GM23248 (cell line): ENCODE measurements around the gene RITA1. TPM values are rescaled to one million over a fixed set of nuclear protein-coding genes. Genes with fewer than 3 reads are reported as not detected.
"Not testable (repeated sequence)": the region's sequence is repeated elsewhere in the genome, so short reads cannot be mapped to it uniquely, and the experiment has no call there.

Experiments used
- DNase-seq: peaks from one replicate; pipeline ENCODE4 v3.0.0-alpha.2; 2015
- H2AFZ ChIP-seq: fragments of 200-600 bp; sonication (generic); 2 replicates; pipeline ENCODE4 v1.6.1; 2016; ENCODE audit warnings: antibody characterized with exemption
- H3F3A ChIP-seq: fragments of 200-600 bp; sonication (generic); 2 replicates; pipeline ENCODE4 v1.6.1; 2016; ENCODE audit warnings: mild to moderate bottlenecking, antibody characterized with exemption, mixed run types; ENCODE audit not compliant: insufficient read depth
- H3K27ac ChIP-seq: fragments of 200-600 bp; sonication (generic); 2 replicates; pipeline ENCODE4 v1.5.1; 2016; ENCODE audit warnings: mild to moderate bottlenecking
- H3K27me3 ChIP-seq: fragments of 200-600 bp; sonication (generic); replicated peaks from 2 replicates; pipeline ENCODE4 v1.6.1; 2016; ENCODE audit warnings: mild to moderate bottlenecking; ENCODE audit not compliant: insufficient read depth
- H3K36me3 ChIP-seq: fragments of 200-600 bp; sonication (generic); 2 replicates; pipeline ENCODE4 v1.6.1; 2016; ENCODE audit warnings: low read depth, mild to moderate bottlenecking
- H3K4me1 ChIP-seq: fragments of 200-600 bp; sonication (generic); 2 replicates; pipeline ENCODE4 v1.6.1; 2016; ENCODE audit warnings: mild to moderate bottlenecking; ENCODE audit not compliant: insufficient read depth
- H3K4me2 ChIP-seq: fragments of 200-600 bp; sonication (generic); one replicate; pipeline ENCODE4 v1.6.1; 2016; ENCODE audit warnings: mild to moderate bottlenecking; ENCODE audit not compliant: unreplicated experiment
- H3K4me3 ChIP-seq: fragments of 200-600 bp; sonication (generic); 2 replicates; pipeline ENCODE4 v1.5.1; 2016; ENCODE audit warnings: mild to moderate bottlenecking
- H3K79me2 ChIP-seq: fragments of 200-600 bp; sonication (generic); 2 replicates; pipeline ENCODE4 v1.6.1; 2016; ENCODE audit warnings: mild to moderate bottlenecking; ENCODE audit not compliant: insufficient read depth
- H3K9ac ChIP-seq: fragments of 200-600 bp; sonication (generic); 2 replicates; pipeline ENCODE4 v1.6.1; 2016; ENCODE audit warnings: mild to moderate bottlenecking
- H3K9me2 ChIP-seq: fragments of 200-600 bp; sonication (generic); 2 replicates; pipeline ENCODE4 v1.6.1; 2016; ENCODE audit warnings: mixed run types, mild to moderate bottlenecking, moderate library complexity; ENCODE audit not compliant: insufficient read depth
- H3K9me3 ChIP-seq: fragments of 200-600 bp; sonication (generic); one replicate; pipeline ENCODE4 v1.6.1; 2017; ENCODE audit warnings: low read depth
- H4K20me1 ChIP-seq: fragments of 200-600 bp; sonication (generic); 2 replicates; pipeline ENCODE4 v1.6.0; 2016; ENCODE audit not compliant: insufficient read depth
- EZH2 ChIP-seq: fragments of 200-600 bp; sonication (generic); IDR thresholded peaks from 2 replicates; pipeline ENCODE4 v1.6.1; 2018; ENCODE audit warnings: antibody characterized with exemption, mild to moderate bottlenecking; ENCODE audit not compliant: insufficient read depth, poor library complexity, severe bottlenecking
- EZH2phosphoT487 ChIP-seq: fragments of 200-600 bp; sonication (generic); IDR thresholded peaks from 2 replicates; pipeline ENCODE4 v1.6.1; 2018; ENCODE audit warnings: antibody characterized with exemption, moderate library complexity, mild to moderate bottlenecking, low read depth; ENCODE audit not compliant: insufficient read depth
- WGBS, 2 experiments: methylation state at CpG; one replicate each; pipeline ENCODE4 v1.1.6; 2015 to 2017; ENCODE audit warnings: low lambda C conversion rate in 2 of 2, low coverage in 1 of 2; ENCODE audit errors: missing lambda C conversion rate in 2 of 2; 5-methylcytosine and 5-hydroxymethylcytosine counted together
- in situ Hi-C: fragments of 300-500 bp; cut with MboI; formaldehyde crosslinking; loops from 2 replicates; pipeline ENCODE4 v1.15.0; 2020
- polyA plus RNA-seq: library from polyadenylated mRNA; unstranded; fragments of >200 nt; fragmentation: Nextera tagmentation; extraction: Ambion mirVana; gene quantifications from 2 replicates; pipeline ENCODE4 v1.2.1, GENCODE V29; 2016
- total RNA-seq: library from RNA; depleted of rRNA; stranded (reverse); fragments of >200 nt; shearing (Covaris generic); gene quantifications from 2 replicates; pipeline ENCODE4 v1.2.3, GENCODE V29; 2014

Gene RITA1
- total and polyA plus RNA-seq, 2 experiments from 2014 or later: 15.6 to 19.2 TPM

DNA sequence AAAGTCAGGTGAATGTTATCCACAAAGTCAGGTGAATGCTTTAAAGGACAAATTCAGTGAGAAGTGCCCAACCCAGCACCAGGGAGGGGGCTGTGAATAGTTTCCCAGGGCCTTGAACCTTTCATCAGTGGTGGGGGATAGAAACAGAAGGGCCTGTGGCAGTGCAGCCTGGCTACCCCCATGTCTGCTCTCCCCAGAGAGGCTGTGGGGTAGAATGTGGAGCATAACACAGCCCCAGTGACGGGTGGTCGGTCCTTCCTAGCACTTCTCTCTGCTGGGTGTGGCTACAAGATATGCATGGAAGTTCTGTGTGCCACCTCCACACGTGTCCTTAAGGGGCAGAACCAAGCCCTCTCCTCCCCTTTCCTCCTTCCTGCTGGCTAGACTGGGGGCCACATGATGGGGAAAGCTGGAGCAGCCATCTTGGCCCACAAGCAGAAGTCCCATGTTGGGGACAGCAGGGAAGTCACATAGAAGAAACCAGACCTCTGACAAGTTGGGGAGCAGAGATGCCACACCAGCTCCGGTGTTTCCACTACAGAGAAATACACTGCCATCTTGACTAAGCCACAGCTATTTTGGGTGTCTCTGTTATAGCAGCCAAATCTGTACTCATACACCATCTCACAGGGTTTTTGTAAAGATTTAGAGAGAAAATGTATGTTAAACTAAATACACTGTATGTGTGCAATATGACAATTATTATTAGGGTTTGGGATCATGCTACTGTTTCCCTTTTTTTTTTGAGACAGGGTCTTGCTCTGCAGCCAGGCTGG, 17.0 kb downstream of the RITA1 start:
- Histone ChIP-seq H3F3A (peaks cover 5% of the 10 kb centered on the region; the same call in 1 of the 2 replicates), H3K9me2 (no peaks in the 10 kb centered on the region), H3K4me3 (no peak overlapping the region), H4K20me1 (no peaks in the 10 kb centered on the region), H3K9ac (no peak overlapping the region), H3K9me3 (no peaks in the 10 kb centered on the region), H3K27me3 (no peaks in the 10 kb centered on the region), H3K36me3 (no peaks in the 10 kb centered on the region), H2AFZ (no peak overlapping the region), H3K27ac (no peak overlapping the region), H3K79me2 (no peaks in the 10 kb centered on the region), H3K4me2 (no peak overlapping the region), H3K4me1 (no peaks in the 10 kb centered on the region)
- DNase-seq: no peak
- in situ Hi-C loops: no loop called here
- no peak for TF ChIP-seq EZH2phosphoT487
- no peak for TF ChIP-seq EZH2
- 84 to 100% methylated on average over 3 to 4 of the region's 4 CpGs for WGBS, 2 experiments

DNA sequence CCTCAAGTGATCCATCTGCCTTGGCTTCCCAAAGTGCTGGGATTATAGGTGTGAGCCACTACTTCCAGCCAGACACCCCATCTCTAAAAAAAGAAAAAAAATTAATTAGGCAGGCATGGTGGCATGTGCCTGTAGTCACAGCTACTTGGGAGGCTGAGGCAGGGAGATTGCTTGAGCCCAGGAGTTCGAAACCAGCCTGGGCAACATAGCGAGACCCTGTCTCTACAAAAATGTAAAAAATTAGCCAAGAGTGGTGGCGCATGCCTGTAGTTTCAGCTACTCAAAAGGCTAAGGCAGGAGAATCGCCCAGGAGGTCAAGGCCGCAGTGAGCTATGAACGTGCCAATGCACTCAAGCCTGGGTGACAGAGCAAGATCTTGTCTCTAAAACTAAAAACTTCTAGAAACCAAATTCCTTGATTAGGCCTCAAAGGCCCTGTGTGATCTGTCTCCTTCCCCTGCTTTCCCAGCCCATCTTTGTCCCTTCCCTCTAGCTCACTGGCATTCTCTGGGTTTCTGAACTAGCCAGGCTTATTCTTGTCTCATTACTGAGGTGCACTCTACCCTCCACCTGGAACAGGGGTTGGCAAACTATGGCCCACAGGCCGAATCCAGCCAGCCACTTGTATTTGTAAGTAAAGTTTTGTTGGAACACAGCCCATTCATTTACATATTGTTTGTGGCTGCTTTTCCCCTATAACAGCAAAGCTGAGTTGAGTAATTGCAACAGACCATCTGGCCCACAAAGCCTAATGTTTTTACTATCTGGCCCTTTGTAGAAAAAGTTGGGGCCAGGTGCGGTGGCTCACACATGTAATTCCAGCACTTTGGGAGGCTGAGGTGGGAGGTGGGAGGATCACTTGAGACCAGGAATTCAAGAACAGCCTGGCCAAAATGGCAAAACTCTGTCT, 18.6 kb downstream of the RITA1 start:
- no peak overlapping the region for H3K9ac ChIP-seq
- no peak overlapping the region for H3K4me3 ChIP-seq
- no peak overlapping the region for H3K27ac ChIP-seq
- H2AFZ ChIP-seq: no peak overlapping the region
- H3K9me3 ChIP-seq: no peaks in the 10 kb centered on the region
- 89 to 92% methylated on average over 8 of the region's 8 CpGs for WGBS, 2 experiments
- H3K9me2 ChIP-seq: no peaks in the 10 kb centered on the region
- no peak for TF ChIP-seq EZH2phosphoT487
- no peak for TF ChIP-seq EZH2
- no peaks in the 10 kb centered on the region for H3K79me2 ChIP-seq
- in situ Hi-C loops: no loop called here
- H3K4me1 ChIP-seq: peaks cover 6% of the 10 kb centered on the region; the same call in 1 of the 2 replicates
- H3K27me3 ChIP-seq: no peaks in the 10 kb centered on the region
- H4K20me1 ChIP-seq: no peaks in the 10 kb centered on the region
- H3K4me2 ChIP-seq: no peak overlapping the region
- no peak for DNase-seq
- no peaks in the 10 kb centered on the region for H3F3A ChIP-seq
- H3K36me3 ChIP-seq: no peaks in the 10 kb centered on the region

DNA sequence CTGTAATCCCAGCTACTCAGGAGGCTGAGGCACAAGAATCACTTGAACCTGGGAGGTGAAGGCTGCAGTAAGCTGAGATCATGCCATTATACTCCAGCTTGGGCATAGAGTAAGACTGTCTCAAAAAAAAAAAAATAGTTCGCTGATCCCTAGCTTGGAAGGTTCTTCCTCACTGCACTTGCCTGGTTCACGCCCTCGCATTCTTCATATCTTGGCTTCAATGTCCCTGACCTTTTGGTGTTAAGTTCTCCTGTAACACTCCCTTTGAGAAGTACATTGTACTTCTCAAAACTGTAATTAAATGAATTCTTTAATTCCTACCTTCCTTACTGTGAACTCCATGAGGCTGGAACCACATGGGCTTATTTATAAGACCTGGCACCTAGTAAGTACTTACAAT, 19.3 kb downstream of the RITA1 start:
- in situ Hi-C loops: no loop called here
- Histone ChIP-seq H3K27me3 (no peaks in the 10 kb centered on the region), H3K9me2 (no peaks in the 10 kb centered on the region), H3K9ac (no peak overlapping the region), H2AFZ (no peak overlapping the region), H3K9me3 (no peaks in the 10 kb centered on the region), H3K27ac (no peak overlapping the region), H3K36me3 (no peaks in the 10 kb centered on the region), H4K20me1 (no peaks in the 10 kb centered on the region), H3K4me2 (no peak overlapping the region), H3K4me1 (peaks cover 6% of the 10 kb centered on the region; the same call in 1 of the 2 replicates), H3F3A (no peaks in the 10 kb centered on the region), H3K79me2 (no peaks in the 10 kb centered on the region), H3K4me3 (no peak overlapping the region)
- 55 to 62% methylated on average over 3 of the region's 3 CpGs for WGBS, 2 experiments
- TF ChIP-seq EZH2: no peak
- no peak for TF ChIP-seq EZH2phosphoT487
- DNase-seq: no peak

DNA sequence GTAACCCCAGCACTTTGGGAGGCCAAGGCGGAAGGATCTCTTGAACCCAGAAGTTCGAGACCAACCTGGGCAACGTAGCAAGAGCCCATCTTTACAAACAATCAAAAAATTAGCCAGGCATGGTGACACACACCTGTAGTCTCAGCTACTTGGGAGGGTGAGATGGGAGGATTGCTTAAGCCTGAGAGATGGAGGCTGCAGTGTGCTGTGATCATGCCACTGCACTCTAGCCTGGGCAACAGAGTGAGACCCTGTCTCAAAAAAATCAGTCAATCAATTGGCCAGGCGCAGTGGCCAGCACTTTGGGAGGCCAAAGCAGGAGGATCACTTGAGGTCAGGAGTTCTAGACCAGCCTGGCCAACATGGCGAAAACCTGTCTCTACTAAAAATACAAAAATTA, 21.3 kb downstream of the RITA1 start:
- H3K27ac ChIP-seq, H3K36me3 ChIP-seq, H2AFZ ChIP-seq, H3K4me2 ChIP-seq, H3K9me3 ChIP-seq, H3K27me3 ChIP-seq, H3K9ac ChIP-seq, H3K4me3 ChIP-seq, H3K79me2 ChIP-seq, H4K20me1 ChIP-seq, in situ Hi-C loops, H3F3A ChIP-seq, DNase-seq, H3K9me2 ChIP-seq, H3K4me1 ChIP-seq: not testable (repeated sequence)
- WGBS, 2 experiments: 93 to 94% methylated on average over 5 of the region's 5 CpGs
